Lower leg skin (tissue), 3 donors: ENCODE measurements around the gene KCTD5.

Experiments used
- CTCF ChIP-seq, 3 donors: fragments of 450-650 bp; IDR thresholded peaks; one replicate each; pipeline ENCODE4 v1.5.1; 2016; ENCODE audit warnings: antibody characterized with exemption in 3 of 3, mild to moderate bottlenecking in 3 of 3, moderate library complexity in 2 of 3
- POLR2A ChIP-seq, 2 donors: fragments of 450-650 bp; IDR thresholded peaks; one replicate each; pipeline ENCODE4 v1.6.1; 2016 to 2017; ENCODE audit warnings: antibody characterized with exemption in 2 of 2, mild to moderate bottlenecking in 1 of 2, moderate library complexity in 1 of 2

GRCh38 chr16:2713523-2713922 is 31.2 kb downstream of the KCTD5 start:
- TF ChIP-seq CTCF (IDR thresholded peaks at IDR 0.05) (no peak), POLR2A (IDR thresholded peaks at IDR 0.05) (no peak)
